Activated CD8-positive, alpha-beta memory T cell treated with anti-CD3 and anti-CD28 coated beads, Interleukin-2, amount 50 U/mL, for 1 hour (primary cell): ENCODE data around the gene RASA4B.
"Not testable (repeated sequence)": the region's sequence is repeated elsewhere in the genome, so short reads cannot be mapped to it uniquely, and the experiment has no call there.

ENCODE experiments used
- DNase-seq: peaks from one replicate; pipeline ENCODE4 v3.0.0-alpha.2; 2020; ENCODE audit errors: extremely low read depth

RASA4B gene

GRCh38 chr7:102517550-102518147 is at the start of gene RASA4B:
Gene RASA4B (minus strand): TSS chr7:102517777. CDS start chr7:102517710, 67 bp downstream.
- DNase-seq = not testable (repeated sequence)

- not testable (repeated sequence) for DNase-seq
Measured at GRCh38 chr7:102550808-102551422, 33.3 kb upstream of the RASA4B start, which contains the start of gene SPDYE2. Gene SPDYE2 (plus strand): TSS chr7:102551226. CDS start chr7:102553256, 2,030 bp downstream.

DNA sequence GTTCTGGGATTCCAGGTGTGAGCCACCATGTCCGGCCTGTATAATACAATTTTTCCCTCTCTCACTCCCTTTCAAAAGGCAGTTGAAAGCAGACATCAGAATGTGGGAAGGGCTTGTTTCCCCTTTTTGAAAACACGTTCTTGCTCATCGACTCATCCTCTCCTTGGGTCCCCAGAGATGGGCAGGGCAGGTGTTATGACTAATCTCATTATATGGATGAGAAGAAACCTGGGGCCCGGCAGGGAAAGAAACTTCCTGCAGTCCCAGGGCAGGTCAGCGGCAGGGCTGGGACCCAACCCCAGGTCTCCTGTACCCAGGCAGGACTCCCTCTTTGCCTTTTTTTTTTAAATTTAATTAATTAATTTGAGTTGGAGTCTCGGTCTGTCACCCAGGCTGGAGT is 28.8 kb upstream of the RASA4B start:
- not testable (repeated sequence) for DNase-seq

GRCh38 chr7:102545288-102545687 is 27.7 kb upstream of the RASA4B start:
- not testable (repeated sequence) for DNase-seq

DNA sequence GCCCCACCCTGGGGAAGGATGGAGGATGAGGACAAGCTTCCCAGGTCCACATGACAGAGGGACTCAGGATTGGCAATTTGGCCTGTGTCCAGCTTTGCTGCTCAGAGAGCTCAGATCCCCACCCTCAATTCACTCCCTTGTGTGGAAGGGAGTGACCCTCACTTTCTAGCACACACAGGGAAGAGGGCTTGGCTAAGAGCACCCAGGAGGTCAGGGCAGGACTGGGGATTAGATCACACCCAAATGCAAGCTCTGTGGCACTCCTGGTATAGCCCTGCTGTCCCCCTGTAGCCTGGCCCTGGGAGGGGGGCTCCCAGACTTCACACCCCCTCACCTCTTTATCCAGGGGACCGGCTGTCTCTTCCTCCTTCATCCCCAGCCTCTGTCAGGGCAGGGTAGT is 26.8 kb upstream of the RASA4B start:
- not testable (repeated sequence) for DNase-seq

DNA sequence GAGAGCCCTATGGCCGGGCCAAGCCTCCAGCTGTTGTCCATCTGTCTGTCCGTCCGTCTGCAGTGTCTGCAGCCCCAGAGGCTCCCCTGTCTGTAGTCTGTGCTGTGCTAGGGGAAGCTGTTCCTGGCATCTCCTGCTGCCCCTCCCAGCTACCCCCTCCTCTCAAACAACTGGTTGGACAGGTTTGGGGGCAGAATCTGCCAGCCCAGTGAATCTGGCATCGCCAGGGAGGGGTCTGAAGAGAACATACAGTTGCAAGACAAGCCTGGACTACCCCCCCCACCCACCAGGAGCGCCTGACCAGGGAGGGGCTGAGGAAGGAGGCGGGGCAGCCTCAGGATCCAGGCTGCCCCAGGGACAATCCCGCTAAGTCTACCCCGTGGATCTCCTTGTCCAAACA is 26.0 kb upstream of the RASA4B start, which contains the start of gene UPK3BL2:
TSS of gene UPK3BL2 (minus strand) at position 101 of the 400 bp plus-strand sequence. CDS start at position 41, 60 bp downstream.
- not testable (repeated sequence) for DNase-seq

GRCh38 chr7:102542771-102543170 is 25.2 kb upstream of the RASA4B start:
- not testable (repeated sequence) for DNase-seq

- DNase-seq = not testable (repeated sequence)
Measured at GRCh38 chr7:102542083-102542482, 24.5 kb upstream of the RASA4B start.

DNA sequence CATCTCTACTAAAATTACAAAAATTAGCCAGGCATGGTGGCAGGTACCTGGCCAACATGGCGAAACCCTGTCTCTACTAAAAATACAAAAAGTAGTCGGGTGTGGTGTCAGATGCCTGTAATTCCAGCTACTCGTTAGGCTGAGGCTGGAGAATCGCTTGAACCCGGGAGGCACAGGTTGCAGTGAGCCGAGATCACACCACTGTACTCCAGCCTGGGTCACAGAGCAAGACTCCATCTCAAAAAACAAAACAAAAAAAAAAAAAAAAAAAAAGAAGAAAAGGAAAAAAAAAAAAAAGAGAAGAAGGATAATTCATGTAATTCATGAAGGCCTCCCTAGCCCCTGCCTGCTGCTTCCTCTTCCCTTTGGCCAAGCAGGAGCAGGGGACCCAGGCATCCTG is 23.0 kb upstream of the RASA4B start:
- DNase-seq = not testable (repeated sequence)

- DNase-seq = not testable (repeated sequence)
Measured at GRCh38 chr7:102535062-102535615, 17.6 kb upstream of the RASA4B start.

GRCh38 chr7:102532127-102532526 is 14.6 kb upstream of the RASA4B start:
- DNase-seq = not testable (repeated sequence)

DNA sequence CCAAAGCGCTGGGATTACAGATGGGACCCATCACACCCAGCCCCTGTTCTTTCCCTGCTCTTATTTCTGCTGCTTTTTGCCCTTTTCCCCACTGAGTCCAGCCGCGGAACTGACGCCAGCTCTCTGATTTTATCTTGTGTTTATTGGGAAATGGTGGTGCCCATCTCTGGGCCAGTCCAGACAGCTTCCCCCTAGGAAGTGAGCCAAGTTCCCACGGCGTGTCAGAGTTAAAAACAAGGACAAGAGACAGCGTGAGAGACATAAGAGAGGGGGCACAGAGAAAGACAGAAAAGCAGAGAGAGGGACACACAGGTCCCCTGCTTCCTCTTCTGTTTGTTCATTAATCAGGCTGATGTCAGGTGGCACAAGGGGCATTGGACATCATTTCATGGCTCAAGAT is 14.0 kb upstream of the RASA4B start:
- DNase-seq = not testable (repeated sequence)

DNA sequence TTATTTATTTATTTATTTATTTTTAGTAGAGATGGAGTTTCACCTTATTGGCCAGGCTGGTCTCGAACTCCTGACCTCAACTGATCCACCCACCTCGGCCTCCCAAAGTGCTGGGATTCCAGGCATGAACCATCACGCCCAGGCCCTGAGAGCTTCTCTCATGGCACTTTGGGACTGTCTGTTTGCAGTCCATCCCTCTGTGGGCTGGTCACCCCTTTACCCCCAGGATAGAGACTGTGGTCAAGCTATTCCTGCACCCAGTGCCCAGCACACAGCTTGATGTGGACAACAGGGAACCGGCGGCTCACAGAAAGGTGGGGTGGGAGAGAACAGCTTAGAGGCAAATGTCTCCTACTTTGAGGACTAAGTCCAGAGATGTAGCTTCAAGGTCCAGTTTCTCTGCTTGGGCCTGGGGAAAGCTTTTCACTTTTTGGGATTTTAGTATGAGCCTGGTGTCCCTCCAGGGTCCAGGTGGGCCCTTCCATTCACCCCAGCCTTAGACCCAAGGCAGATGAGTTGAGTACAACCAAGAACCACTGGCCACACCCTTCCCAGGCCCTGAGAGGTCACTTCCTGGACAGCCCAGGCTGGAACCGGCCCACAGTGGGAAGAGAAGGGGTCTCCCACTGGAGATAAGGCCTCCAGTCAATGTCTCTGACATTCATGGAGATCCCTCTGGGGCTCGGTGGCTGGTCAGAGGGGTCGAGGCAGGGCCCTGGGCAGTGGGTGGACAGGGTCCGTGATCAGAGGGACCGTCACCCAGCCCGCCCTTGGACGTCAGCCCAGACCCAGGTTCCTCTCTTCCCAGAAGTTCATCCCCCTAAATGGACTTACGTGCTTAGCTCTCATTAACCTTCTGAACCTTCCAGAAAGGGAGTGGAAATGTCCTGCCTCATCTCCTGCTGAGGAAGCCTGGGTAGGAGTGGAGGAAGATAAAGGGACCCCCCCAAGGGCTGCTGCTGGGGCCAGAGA is 10.5 kb upstream of the RASA4B start:
- DNase-seq = not testable (repeated sequence)

DNA sequence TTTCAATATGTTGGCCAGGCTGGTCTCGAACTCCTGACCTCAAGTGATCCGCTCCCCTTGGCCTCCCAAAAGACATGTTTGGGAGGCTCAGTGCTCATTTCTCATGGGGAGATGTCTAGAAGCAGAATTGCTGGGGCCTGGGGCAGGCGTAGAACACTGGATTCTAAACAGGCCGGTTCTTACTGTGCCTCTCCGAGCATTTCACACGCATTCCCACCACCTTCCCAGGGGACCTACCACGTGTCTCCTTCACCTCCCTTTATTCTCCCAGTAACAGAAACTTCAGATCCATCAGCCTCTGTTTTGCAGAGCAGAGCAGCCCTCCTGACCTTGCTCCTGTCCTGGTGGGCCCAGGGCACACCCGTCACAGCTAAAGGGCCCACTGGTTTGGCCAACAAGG is 9.6 kb upstream of the RASA4B start:
- not testable (repeated sequence) for DNase-seq

GRCh38 chr7:102524803-102525202 is 7.2 kb upstream of the RASA4B start:
- DNase-seq = not testable (repeated sequence)

- DNase-seq = not testable (repeated sequence)
Measured at GRCh38 chr7:102520797-102521196, 3.2 kb upstream of the RASA4B start.

GRCh38 chr7:102516951-102517350 is 626 bp downstream of the RASA4B start:
- not testable (repeated sequence) for DNase-seq

DNA sequence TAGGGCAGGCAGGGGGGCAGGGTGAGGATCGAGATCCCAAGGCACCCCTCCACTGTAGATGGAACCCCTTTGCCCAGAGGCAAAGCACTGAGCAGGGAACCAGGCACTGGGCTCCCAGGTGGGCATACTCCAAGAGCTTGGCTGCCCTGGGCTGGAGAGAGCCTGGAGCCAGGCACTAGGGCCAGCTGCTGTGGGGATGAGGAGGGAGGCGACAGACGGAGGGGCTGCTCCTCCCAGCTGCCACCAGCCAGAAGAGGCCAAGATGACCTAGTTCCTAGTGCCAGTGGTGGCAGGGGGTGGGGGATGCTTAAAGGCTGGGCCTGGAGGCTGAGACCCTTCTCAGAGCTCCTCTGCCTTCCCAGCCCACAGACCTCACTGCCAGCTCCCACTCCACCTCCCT is 1.7 kb downstream of the RASA4B start:
- DNase-seq = not testable (repeated sequence)

- not testable (repeated sequence) for DNase-seq
Measured at GRCh38 chr7:102514881-102515721, 2.5 kb downstream of the RASA4B start.

GRCh38 chr7:102512642-102513221 is 4.8 kb downstream of the RASA4B start:
- not testable (repeated sequence) for DNase-seq
